GM12878 (cell line): Measurements from ENCODE around the gene RAI14. TPM values are rescaled to one million over a fixed set of nuclear protein-coding genes. Genes with fewer than 3 reads are reported as not detected.

Source experiments
- ATAC-seq: fragments of 200-7000 bp; cut with Tn5 transposase; 3 replicates; pipeline ENCODE4 v1.9.1; 2020; ENCODE audit warnings: mild to moderate bottlenecking, moderate library complexity
- BruUV-seq: library from RNA; stranded (reverse); fragments of 400-500 nt; replicated peaks from 2 replicates; lab custom pipeline; 2021; lab: Mats Ljungman, UMichigan
- CTCF ChIA-PET: fragments of 300-600 bp; sonication (Branson Sonifier 250); formaldehyde crosslinking; extraction: SDS; loops from one replicate; lab custom pipeline; 2021; ENCODE audit warnings: inconsistent platforms; lab: Yijun Ruan, JAX
- POLR2A ChIA-PET: fragments of 350-600 bp; formaldehyde crosslinking; extraction: SDS; loops from one replicate; lab custom pipeline; 2021; ENCODE audit warnings: inconsistent platforms; lab: Charles Lee
- RAD21 ChIA-PET: fragments of 300-600 bp; sonication (Branson Sonifier 250); formaldehyde crosslinking; loops from one replicate; lab custom pipeline; 2023; ENCODE audit warnings: antibody characterized with exemption; ENCODE audit not compliant: unreplicated experiment; lab: Charles Lee
- SMC1A ChIA-PET: fragments of 300-600 bp; sonication (Branson Sonifier 250); formaldehyde crosslinking; loops from one replicate; lab custom pipeline; 2023; ENCODE audit not compliant: unreplicated experiment, uncharacterized antibody; lab: Charles Lee
- DNase-seq: peaks from one replicate; pipeline ENCODE4 v3.0.0-alpha.2; 2011; ENCODE audit warnings: low read depth, low spot score
- FAIRE-seq: peaks from 3 replicates; lab custom pipeline; 2011; peaks lifted over from hg19 to GRCh38; lab: Jason Lieb, UNC
- H2AFZ ChIP-seq: 2 replicates; pipeline ENCODE4 v1.6.0; 2011; ENCODE audit warnings: low read depth, low read length, control low read depth; ENCODE audit not compliant: control insufficient read depth
- H3K27ac ChIP-seq: 2 replicates; pipeline ENCODE4 v1.5.1; 2011; ENCODE audit warnings: control low read depth; ENCODE audit not compliant: control insufficient read depth, insufficient read depth
- H3K27me3 ChIP-seq, 2 experiments: replicated peaks in 1 of 2; 2 replicates each; pipeline versions ENCODE4 v1.6.0 to v1.6.1; 2011; ENCODE audit warnings: low read length in 1 of 2; ENCODE audit not compliant: control insufficient read depth in 2 of 2, insufficient read depth in 2 of 2
- H3K36me3 ChIP-seq, 2 experiments: 2 replicates each; pipeline ENCODE4 v1.5.1; 2011; ENCODE audit warnings: low read length in 1 of 2; ENCODE audit not compliant: control insufficient read depth in 2 of 2, insufficient read depth in 2 of 2
- H3K4me1 ChIP-seq: 2 replicates; pipeline ENCODE4 v1.6.1; 2011; ENCODE audit warnings: mild to moderate bottlenecking, low read length, moderate library complexity, mixed read lengths; ENCODE audit not compliant: control insufficient read depth, insufficient read depth
- H3K4me2 ChIP-seq: 2 replicates; pipeline ENCODE4 v1.6.0; 2011; ENCODE audit warnings: control low read depth; ENCODE audit not compliant: control insufficient read depth, insufficient read depth
- H3K4me3 ChIP-seq: fragments of 200-600 bp; sonication (generic); 2 replicates; pipeline ENCODE4 v1.5.1; 2016
- H3K79me2 ChIP-seq: 2 replicates; pipeline ENCODE4 v1.6.0; 2011; ENCODE audit warnings: low read length; ENCODE audit not compliant: control insufficient read depth, insufficient read depth
- H3K9ac ChIP-seq: 2 replicates; pipeline ENCODE4 v1.8.0; 2011; ENCODE audit warnings: low read length, control low read depth, mixed read lengths; ENCODE audit not compliant: control insufficient read depth, insufficient read depth
- H3K9me3 ChIP-seq: replicated peaks from 3 replicates; pipeline ENCODE4 v1.5.1; 2011; ENCODE audit warnings: mild to moderate bottlenecking, low read length; ENCODE audit not compliant: control insufficient read depth, insufficient read depth
- H4K20me1 ChIP-seq: 2 replicates; pipeline ENCODE4 v1.6.0; 2011; ENCODE audit not compliant: control insufficient read depth, insufficient read depth
- CEBPZ ChIP-seq: fragments of 150-350 bp; IDR thresholded peaks from 2 replicates; pipeline ENCODE4 v1.6.1; 2016; ENCODE audit warnings: low read depth, low read length
- EZH2 ChIP-seq: IDR thresholded peaks from 2 replicates; pipeline ENCODE4 v1.6.1; 2012; ENCODE audit warnings: low read depth, mild to moderate bottlenecking, control low read depth, inconsistent platforms, low read length, borderline replicate concordance; ENCODE audit not compliant: control insufficient read depth
- FOXK2 ChIP-seq: fragments of 450-650 bp; IDR thresholded peaks from 2 replicates; pipeline ENCODE4 v1.6.1; 2017; ENCODE audit warnings: mild to moderate bottlenecking, moderate library complexity
- JUND ChIP-seq: IDR thresholded peaks from 2 replicates; pipeline ENCODE4 v1.6.1; 2012; ENCODE audit warnings: low read depth, mild to moderate bottlenecking, low read length, improper control_type of control experiment, moderate library complexity
- MYB ChIP-seq: fragments of 150-350 bp; IDR thresholded peaks from 2 replicates; pipeline ENCODE4 v1.6.1; 2014; ENCODE audit warnings: mild to moderate bottlenecking, low read depth, low read length, borderline replicate concordance
- RAD51 ChIP-seq: fragments of 450-650 bp; IDR thresholded peaks from 2 replicates; pipeline ENCODE4 v1.6.1; 2016; ENCODE audit warnings: moderate library complexity, mild to moderate bottlenecking, inconsistent platforms
- SKIL ChIP-seq: fragments of 450-650 bp; IDR thresholded peaks from 2 replicates; pipeline ENCODE4 v1.6.1; 2017; ENCODE audit warnings: mild to moderate bottlenecking, low read depth, inconsistent platforms; ENCODE audit not compliant: poor library complexity, severe bottlenecking
- ZNF217 ChIP-seq: fragments of 450-650 bp; IDR thresholded peaks from 2 replicates; pipeline ENCODE4 v1.6.1; 2017; ENCODE audit warnings: antibody characterized with exemption, mild to moderate bottlenecking
- WGBS: methylation state at CpG from one replicate; pipeline ENCODE4 v1.1.6; 2016; ENCODE audit warnings: low lambda C conversion rate; ENCODE audit not compliant: insufficient replicate concordance, insufficient coverage; ENCODE audit errors: missing lambda C conversion rate; 5-methylcytosine and 5-hydroxymethylcytosine counted together
- in situ Hi-C: fragments of 300-500 bp; cut with MboI; formaldehyde crosslinking; loops from 9 replicates; pipeline ENCODE4 v1.14.3; 2018; ENCODE audit warnings: mixed read lengths
- intact Hi-C: fragments of 100-400 bp; cut with micrococcal nuclease; formaldehyde crosslinking; loops from one replicate; pipeline ENCODE4 v1.14.2; 2022; ENCODE audit not compliant: unreplicated experiment
- polyA plus RNA-seq, 11 experiments: library from polyadenylated mRNA; depleted of rRNA in 4 of 11; unstranded in 6 of 11; stranded (reverse) in 5 of 11; fragments of >200 nt; fragmentation: Nextera tagmentation in 4 of 11; fragmentation: Illumina TruSeq in 1 of 11; extraction: Ambion mirVana in 4 of 11; extraction: Trizol in 1 of 11; gene quantifications; 1 replicate in 1 of 11; 2 replicates in 10 of 11; pipeline versions ENCODE4 v1.2.1 to v1.2.3, GENCODE V29; 2011 to 2016; ENCODE audit warnings: inconsistent platforms in 2 of 11, missing spikeins in 2 of 11, low read depth in 1 of 11
- total RNA-seq, 4 experiments: library from RNA; depleted of rRNA in 3 of 4; stranded (reverse); fragments of >200 nt in 3 of 4; fragmentation: Illumina TruSeq in 1 of 4; extraction: Trizol in 1 of 4; gene quantifications; 2 replicates each; pipeline versions ENCODE4 v1.2.1 to v1.2.3, GENCODE V29; 2013 to 2021

Gene RAI14
- total and polyA plus RNA-seq, 10 of the 15 experiments (the other 5 are each of a cell fraction or from before 2014, with no cell fraction given), result 0.18 to 4.6 (median 1.9) TPM

- TF ChIP-seq SKIL, result no peak
Observed at GRCh38 chr5:34667705-34668104, 11.6 kb downstream of the RAI14 start (continued).

- TF ChIP-seq FOXK2 (no peak), ZNF217 (no peak), EZH2 (no peak), JUND (no peak), RAD51 (no peak), MYB (no peak), CEBPZ (no peak)
- TF ChIP-seq, all 136 proteins: peak for 0
- no peaks in the 10 kb centered on the region for H3K4me1 ChIP-seq
- intact Hi-C loops, result no loop called here
- SMC1A ChIA-PET, result no interaction called here
- no peaks in the 10 kb centered on the region; a peak in 1 of 4 replicates for H3K27me3 ChIP-seq
- RAD21 ChIA-PET, result no interaction called here
- no peak overlapping the region for H3K9ac ChIP-seq
- in situ Hi-C loops, result no loop called here
- POLR2A ChIA-PET, result no interaction called here
- ATAC-seq (no peak), DNase-seq (no peak), FAIRE-seq (no peak)
- H3K36me3 ChIP-seq, result no peaks in the 10 kb centered on the region
- H3K79me2 ChIP-seq, result no peaks in the 10 kb centered on the region
- H3K4me2 ChIP-seq, result no peak overlapping the region
- no peak overlapping the region for H3K4me3 ChIP-seq
- H2AFZ ChIP-seq, result no peak overlapping the region
- H3K27ac ChIP-seq, result no peak overlapping the region
- H4K20me1 ChIP-seq, result no peaks in the 10 kb centered on the region
- H3K9me3 ChIP-seq, result no peaks in the 10 kb centered on the region
- no TSS peak for BruUV-seq
- 52% methylated on average over 7 of the region's 7 CpGs for WGBS
- CTCF ChIA-PET, result no interaction called here
Observed at GRCh38 chr5:34669931-34670516, 13.9 kb downstream of the RAI14 start.
